ENCODE results near the gene JOSD1.

DNA sequence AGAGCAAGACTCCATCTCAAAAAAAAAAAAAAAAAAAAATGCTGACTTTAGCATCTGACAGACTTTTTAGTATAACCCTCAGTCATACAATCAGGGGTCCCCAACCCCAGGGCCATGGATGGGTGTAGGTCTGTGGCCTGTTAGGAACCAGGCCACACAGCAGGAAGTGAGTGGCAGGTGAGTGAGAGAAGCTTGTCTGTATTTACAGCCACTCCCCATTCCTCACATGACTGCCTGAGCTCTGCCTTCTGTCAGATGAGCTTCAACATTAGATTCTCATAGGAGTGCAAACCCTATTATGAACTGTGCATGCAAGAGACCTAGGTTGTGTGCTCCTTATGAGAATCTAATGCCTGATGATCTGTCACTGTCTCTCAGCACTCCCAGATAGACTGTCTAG is 47.9 kb downstream of the JOSD1 start:
- TF ChIP-seq, protein P1, sequence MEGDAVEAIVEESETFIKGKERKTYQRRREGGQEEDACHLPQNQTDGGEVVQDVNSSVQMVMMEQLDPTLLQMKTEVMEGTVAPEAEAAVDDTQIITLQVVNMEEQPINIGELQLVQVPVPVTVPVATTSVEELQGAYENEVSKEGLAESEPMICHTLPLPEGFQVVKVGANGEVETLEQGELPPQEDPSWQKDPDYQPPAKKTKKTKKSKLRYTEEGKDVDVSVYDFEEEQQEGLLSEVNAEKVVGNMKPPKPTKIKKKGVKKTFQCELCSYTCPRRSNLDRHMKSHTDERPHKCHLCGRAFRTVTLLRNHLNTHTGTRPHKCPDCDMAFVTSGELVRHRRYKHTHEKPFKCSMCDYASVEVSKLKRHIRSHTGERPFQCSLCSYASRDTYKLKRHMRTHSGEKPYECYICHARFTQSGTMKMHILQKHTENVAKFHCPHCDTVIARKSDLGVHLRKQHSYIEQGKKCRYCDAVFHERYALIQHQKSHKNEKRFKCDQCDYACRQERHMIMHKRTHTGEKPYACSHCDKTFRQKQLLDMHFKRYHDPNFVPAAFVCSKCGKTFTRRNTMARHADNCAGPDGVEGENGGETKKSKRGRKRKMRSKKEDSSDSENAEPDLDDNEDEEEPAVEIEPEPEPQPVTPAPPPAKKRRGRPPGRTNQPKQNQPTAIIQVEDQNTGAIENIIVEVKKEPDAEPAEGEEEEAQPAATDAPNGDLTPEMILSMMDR (IDR thresholded peaks at IDR 0.05) = no peak
- TF ChIP-seq ZFX (IDR thresholded peaks at IDR 0.05; ENCODE audit: borderline replicate concordance) = no peak

All from 22Rv1 (cell line).